HTERT RPE-1 (cell line): ENCODE data around the gene WDCP.
"Not testable (repeated sequence)": the region's sequence is repeated elsewhere in the genome, so short reads cannot be mapped to it uniquely, and the experiment has no call there.

ENCODE experiments used
- in situ Hi-C: fragments of 300-500 bp; cut with MboI; formaldehyde crosslinking; loops from 4 replicates; pipeline ENCODE4 v1.14.3; 2020; ENCODE audit warnings: low sequenced_read_pairs

WDCP gene

DNA sequence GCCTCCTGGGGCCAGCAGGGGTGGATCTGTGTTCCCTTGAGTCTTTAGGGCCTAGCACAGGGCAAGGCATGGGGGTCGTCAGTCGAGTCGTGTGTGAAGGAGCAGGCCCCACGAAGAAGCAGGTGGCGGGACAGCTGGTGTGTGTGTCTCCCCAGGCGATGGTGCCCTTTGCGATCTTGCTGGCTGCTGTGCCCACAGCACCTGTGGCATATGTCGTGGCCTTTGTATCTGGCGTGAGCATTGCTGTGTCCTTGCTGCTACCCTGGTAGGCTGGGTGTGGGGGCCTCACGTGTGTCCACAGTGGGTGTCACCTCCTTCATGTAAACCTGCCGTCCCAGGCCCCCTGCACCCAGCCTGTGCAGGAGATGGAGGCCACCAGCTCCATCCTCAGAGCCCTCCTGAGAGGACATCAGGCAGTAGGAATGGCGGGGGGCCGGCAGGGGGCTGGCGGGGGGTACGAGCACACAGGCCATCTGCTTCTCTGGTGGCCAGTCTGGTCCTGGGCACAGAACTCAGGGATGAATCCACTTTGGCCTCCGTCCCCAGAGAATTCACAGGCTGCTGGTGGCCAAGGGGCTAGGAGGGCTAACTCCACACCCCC lies 24.1 kb downstream of the WDCP start:
- in situ Hi-C loops: no loop called here

DNA sequence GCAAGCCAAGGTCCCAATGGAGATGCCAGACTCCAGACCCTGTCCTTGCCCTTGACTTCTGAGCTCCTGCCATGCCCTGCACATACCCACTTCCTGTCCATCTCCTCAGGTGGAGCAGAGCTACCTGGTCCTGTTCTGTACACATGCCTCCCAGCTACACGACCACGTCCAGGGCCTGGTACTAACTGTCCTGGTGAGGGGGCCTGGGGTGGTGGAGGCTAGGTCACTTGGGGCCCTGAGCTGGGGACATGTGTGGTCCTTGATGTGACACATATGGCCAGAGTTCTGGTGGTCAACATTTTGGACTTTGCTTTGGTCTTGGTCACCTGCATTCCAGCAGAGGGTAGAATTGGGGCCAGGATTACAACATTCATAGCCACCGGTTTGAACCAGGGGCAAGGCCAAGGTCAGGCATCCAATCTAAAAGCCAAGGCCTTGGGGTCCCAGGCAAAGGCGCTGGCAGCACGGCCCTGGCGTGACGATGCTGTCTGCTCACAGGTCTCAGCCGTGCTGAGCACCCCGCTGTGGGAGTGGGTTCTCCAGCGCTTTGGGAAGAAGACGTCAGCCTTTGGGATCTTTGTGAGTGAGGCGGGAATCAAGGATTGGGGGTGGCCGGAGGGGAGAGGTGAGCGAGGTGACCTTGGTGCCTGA lies 24.7 kb downstream of the WDCP start:
- in situ Hi-C loops: no loop called here

- in situ Hi-C loops: no loop called here
Observed at GRCh38 chr2:24021122-24021998, 25.8 kb downstream of the WDCP start.

- in situ Hi-C loops: no loop called here
Observed at GRCh38 chr2:24020244-24020643, 26.9 kb downstream of the WDCP start.

GRCh38 chr2:24019729-24020128 lies 27.5 kb downstream of the WDCP start:
- in situ Hi-C loops: no loop called here

GRCh38 chr2:24018241-24018640 lies 28.9 kb downstream of the WDCP start:
- in situ Hi-C loops: no loop called here

DNA sequence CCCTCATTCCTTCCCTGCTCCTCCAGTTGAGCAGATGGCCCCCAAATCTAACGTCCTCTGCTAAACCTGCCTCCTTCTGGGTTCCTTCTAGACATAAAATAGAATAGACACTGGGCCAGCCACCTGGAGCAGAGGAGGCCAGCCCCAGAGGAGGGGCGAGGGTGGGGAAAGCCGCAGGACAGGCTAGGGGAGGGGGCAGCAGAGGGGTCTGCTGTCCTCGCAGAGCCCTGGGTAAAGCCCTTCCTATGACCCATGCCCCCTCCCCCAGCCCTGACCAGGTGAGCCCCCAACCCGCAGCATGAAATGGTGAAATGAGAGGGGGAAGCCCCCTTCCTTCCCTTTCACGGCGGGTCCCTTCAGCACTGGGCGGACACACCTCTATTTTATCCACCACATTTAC lies 29.5 kb downstream of the WDCP start:
- in situ Hi-C loops: no loop called here

GRCh38 chr2:24016853-24017703 lies 30.1 kb downstream of the WDCP start:
- in situ Hi-C loops: no loop called here

DNA sequence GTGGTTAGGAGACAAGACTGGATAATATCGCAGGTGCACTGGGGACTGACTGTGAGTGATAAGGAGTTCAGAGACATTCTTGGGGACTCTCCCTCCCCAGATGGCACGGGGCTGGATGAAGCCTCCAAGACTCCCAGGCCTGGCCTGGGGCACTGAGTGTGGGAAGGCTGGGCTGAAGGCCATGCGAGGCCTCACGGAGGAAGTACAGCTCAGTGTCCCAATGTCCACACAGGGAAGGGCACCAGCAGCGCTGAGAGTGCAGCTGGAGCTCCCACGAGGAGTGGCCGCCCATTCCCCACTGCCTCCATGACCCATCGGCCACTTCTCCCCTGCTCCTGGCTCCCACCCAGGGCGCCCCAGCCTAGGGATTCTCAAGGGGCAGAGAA lies 30.8 kb downstream of the WDCP start:
- in situ Hi-C loops: no loop called here

GRCh38 chr2:24015562-24016375 lies 31.4 kb downstream of the WDCP start:
- in situ Hi-C loops: no loop called here

DNA sequence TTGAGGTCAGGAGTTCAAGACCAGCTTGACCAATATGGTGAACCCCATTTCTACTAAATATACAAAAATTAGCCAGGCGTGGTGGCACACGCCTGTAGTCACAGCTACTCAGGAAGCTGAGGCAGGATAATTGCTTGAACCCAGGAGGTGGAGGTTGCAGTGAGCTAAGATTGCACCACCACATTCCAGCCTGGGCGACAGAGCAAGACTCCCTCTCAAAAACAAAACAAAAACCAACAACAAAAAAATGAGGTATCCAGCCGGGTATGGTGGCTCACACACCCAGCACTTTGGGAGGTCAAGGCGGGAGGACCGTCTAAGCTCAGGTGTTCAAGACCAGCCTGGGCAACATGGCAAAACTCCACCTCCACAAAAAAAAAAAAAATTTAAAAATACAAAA lies 32.3 kb downstream of the WDCP start:
- in situ Hi-C loops: not testable (repeated sequence)

GRCh38 chr2:24012521-24013188 lies 34.5 kb downstream of the WDCP start:
- in situ Hi-C loops: no loop called here

DNA sequence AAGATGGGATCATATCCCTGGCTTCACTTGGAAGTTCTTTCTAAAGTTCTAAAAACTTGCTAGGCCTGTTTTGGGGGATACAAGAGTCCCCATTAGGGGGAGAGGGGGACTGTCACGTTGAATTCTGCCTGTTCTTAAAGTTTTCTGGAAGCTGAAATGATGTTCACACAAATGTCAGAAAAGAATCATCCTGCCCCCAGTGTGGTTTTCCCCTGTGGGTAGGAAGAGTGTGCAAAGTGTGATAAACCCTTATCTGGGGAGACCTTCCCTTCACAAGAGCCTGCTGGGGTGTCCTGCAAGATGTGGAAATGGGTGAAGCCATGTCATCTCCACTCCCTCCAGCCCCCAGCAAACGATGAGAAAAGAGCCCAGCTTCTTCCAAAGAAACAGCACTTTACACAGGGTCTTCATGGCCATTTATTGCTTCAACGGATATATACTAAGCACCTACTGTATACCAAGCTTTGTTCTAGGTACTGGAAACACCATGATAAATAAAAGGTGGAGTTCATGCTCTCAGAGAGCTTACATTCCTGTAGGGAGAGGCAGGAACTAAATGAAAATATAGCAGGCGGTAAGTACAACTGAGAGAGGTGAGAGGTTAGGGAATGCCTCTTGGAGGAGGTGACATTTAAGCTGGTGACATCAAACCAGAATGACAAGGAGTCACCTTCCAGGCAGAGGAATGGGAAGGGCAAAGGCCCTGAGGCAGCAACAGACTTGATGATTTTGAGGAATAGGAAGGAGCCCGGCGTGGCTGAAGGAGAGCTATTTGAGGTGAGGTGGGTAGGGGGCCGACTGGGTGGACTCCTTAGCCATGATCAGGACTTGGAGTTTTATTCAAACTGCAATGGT lies 35.7 kb downstream of the WDCP start:
- in situ Hi-C loops: no loop called here

DNA sequence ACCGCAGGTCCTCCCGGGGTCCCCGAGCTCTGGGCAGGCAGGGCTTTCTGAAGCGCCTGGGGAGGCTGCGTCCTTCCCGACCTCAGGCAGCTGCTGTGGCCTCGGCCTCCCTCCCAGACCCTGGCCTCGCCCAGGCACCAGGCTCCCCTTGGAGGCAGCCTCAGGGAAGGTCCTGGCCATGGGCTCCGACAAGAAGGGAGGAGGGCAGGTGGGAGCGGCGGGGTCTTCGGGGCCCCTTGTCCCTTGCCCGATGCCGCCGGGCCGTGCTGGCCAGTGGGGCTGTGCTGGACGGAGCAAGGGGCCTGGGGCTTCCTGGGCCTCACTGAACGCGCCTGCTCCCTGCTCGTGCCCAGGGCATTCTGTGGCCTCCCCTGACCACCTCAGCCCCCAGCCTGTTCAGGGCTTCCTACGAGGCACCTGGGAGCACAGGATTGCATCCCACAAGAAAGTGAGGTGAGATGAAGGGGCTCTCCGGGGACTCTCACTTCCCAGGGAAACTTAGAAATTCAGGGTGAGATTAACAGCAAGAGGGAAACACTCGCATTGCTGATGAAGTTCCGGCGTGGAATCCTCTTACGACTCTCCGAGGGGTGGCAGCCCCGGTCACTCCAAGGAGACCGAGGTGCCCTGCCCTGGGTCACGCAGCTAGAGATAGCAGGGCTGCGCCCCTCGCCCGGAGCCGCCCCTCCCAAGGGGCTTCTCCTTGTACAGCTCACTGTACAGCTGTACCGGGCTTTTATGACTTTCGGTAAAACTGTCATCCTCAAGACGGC lies 36.5 kb downstream of the WDCP start:
- in situ Hi-C loops: no loop called here

DNA sequence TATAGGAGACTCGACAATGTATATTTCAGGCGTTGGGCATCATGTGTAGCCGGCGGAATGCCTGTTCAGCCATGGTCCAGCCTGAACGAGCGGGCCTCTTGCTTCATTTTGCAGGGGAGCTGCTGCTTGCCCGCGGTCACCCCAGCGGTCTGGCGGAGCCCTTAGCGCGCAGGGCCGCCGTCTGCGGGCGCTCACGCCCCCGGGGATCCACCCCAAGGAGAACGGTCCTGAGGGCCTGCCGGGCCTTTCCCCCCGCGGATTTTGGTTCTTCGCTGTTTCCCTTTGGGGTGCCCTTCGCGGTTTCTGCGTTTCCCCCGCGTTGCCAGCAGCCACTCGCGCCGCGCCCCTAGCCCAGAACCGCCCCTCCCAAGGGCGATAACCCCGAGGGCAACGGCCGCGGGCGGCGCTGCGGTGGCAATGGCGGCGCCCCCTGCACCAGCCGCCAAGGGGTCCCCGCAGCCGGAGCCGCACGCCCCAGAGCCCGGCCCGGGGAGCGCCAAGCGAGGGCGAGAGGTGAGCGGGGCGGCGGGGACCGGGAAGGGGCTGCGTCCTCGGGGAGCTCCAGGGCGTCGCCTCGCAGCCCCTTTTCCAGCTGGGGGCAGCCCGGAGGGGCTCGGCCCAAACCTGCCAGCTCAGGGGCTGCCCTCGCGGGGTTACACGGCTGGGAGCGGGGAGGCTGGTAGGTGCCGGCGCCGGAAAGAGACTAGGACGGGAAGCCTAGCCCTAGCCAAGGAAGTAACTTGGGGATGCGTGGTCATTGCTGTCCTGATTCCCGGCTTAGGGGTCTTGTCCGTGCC lies 37.3 kb downstream of the WDCP start, which contains the start of gene MFSD2B:
TSS of gene MFSD2B (plus strand) at position 406 of the 797 bp plus-strand sequence. CDS start at position 418, 12 bp downstream.
- in situ Hi-C loops: no loop called here

GRCh38 chr2:24009367-24009679 lies 37.9 kb downstream of the WDCP start:
- in situ Hi-C loops: no loop called here

GRCh38 chr2:24008672-24009366 lies 38.4 kb downstream of the WDCP start:
- in situ Hi-C loops: no loop called here
